ENCODE measurements around the gene S100A8.
"Not testable (repeated sequence)": the region's sequence is repeated elsewhere in the genome, so short reads cannot be mapped to it uniquely, and the experiment has no call there.

The S100A8 gene

GRCh38 chr1:153415850-153416570, 25.1 kb upstream of the S100A8 start, which contains the start of gene S100A7A:
Gene S100A7A, plus strand, starts transcription at chr1:153416520. Its CDS starts 1,563 bp downstream, at chr1:153418083.
- Histone ChIP-seq H3K9me3 (ENCODE audit: control insufficient read depth, low read length) (no peaks in the 10 kb centered on the region), H3K27ac (ENCODE audit: low read depth, low read length, severe bottlenecking) (no peak within 1 kb of the TSS), H3K4me1 (ENCODE audit: control insufficient read depth, insufficient read depth, low read length, poor library complexity, severe bottlenecking) (no peaks in the 10 kb centered on the region), H3K4me3 (ENCODE audit: extremely low read depth, insufficient read depth, low read length, poor library complexity, severe bottlenecking) (no peak within 1 kb of the TSS), H3K36me3 (ENCODE audit: control insufficient read depth, insufficient read depth, low read length) (no peaks in the 10 kb centered on the region)
- 73 to 85% methylated on average over 3 of the region's 6 CpGs for WGBS, 2 experiments (ENCODE audit: insufficient coverage in 2 of 2)

- H3K4me1 ChIP-seq (ENCODE audit: control insufficient read depth, insufficient read depth, low read length, poor library complexity, severe bottlenecking); H3K4me3 ChIP-seq (ENCODE audit: extremely low read depth, insufficient read depth, low read length, poor library complexity, severe bottlenecking); H3K9me3 ChIP-seq (ENCODE audit: control insufficient read depth, low read length); H3K36me3 ChIP-seq (ENCODE audit: control insufficient read depth, insufficient read depth, low read length); H3K27ac ChIP-seq (ENCODE audit: low read depth, low read length, severe bottlenecking): not testable (repeated sequence)
Measured at GRCh38 chr1:153413961-153414360, 23.1 kb upstream of the S100A8 start.

GRCh38 chr1:153407274-153407673, 16.4 kb upstream of the S100A8 start:
- H3K36me3 ChIP-seq (ENCODE audit: control insufficient read depth, insufficient read depth, low read length); H3K4me3 ChIP-seq (ENCODE audit: extremely low read depth, insufficient read depth, low read length, poor library complexity, severe bottlenecking); H3K9me3 ChIP-seq (ENCODE audit: control insufficient read depth, low read length); H3K4me1 ChIP-seq (ENCODE audit: control insufficient read depth, insufficient read depth, low read length, poor library complexity, severe bottlenecking); H3K27ac ChIP-seq (ENCODE audit: low read depth, low read length, severe bottlenecking): not testable (repeated sequence)
- 56 to 76% methylated on average over 11 of the region's 11 CpGs for WGBS, 2 experiments (ENCODE audit: insufficient coverage in 2 of 2)

- not testable (repeated sequence) for H3K9me3 ChIP-seq (ENCODE audit: control insufficient read depth, low read length); H3K4me1 ChIP-seq (ENCODE audit: control insufficient read depth, insufficient read depth, low read length, poor library complexity, severe bottlenecking); H3K36me3 ChIP-seq (ENCODE audit: control insufficient read depth, insufficient read depth, low read length); H3K27ac ChIP-seq (ENCODE audit: low read depth, low read length, severe bottlenecking); H3K4me3 ChIP-seq (ENCODE audit: extremely low read depth, insufficient read depth, low read length, poor library complexity, severe bottlenecking)
- WGBS, 2 experiments (ENCODE audit: insufficient coverage in 2 of 2): 61 to 83% methylated on average over 3 to 4 of the region's 6 CpGs
Measured at GRCh38 chr1:153405825-153406599, 15.1 kb upstream of the S100A8 start.

GRCh38 chr1:153404768-153405167, 13.9 kb upstream of the S100A8 start:
- Histone ChIP-seq H3K4me1 (ENCODE audit: control insufficient read depth, insufficient read depth, low read length, poor library complexity, severe bottlenecking) (no peaks in the 10 kb centered on the region), H3K9me3 (ENCODE audit: control insufficient read depth, low read length) (no peaks in the 10 kb centered on the region), H3K36me3 (ENCODE audit: control insufficient read depth, insufficient read depth, low read length) (no peaks in the 10 kb centered on the region), H3K4me3 (ENCODE audit: extremely low read depth, insufficient read depth, low read length, poor library complexity, severe bottlenecking) (no peak overlapping the region), H3K27ac (ENCODE audit: low read depth, low read length, severe bottlenecking) (no peak overlapping the region)
- 52 to 59% methylated on average over 15 of the region's 15 CpGs for WGBS, 2 experiments (ENCODE audit: insufficient coverage in 2 of 2)

- 55 to 84% methylated on average over 4 of the region's 7 CpGs for WGBS, 2 experiments (ENCODE audit: insufficient coverage in 2 of 2)
- Histone ChIP-seq H3K4me3 (ENCODE audit: extremely low read depth, insufficient read depth, low read length, poor library complexity, severe bottlenecking) (no peak overlapping the region), H3K27ac (ENCODE audit: low read depth, low read length, severe bottlenecking) (no peak overlapping the region), H3K9me3 (ENCODE audit: control insufficient read depth, low read length) (no peaks in the 10 kb centered on the region), H3K4me1 (ENCODE audit: control insufficient read depth, insufficient read depth, low read length, poor library complexity, severe bottlenecking) (no peaks in the 10 kb centered on the region), H3K36me3 (ENCODE audit: control insufficient read depth, insufficient read depth, low read length) (no peaks in the 10 kb centered on the region)
Measured at GRCh38 chr1:153404086-153404635, 13.3 kb upstream of the S100A8 start.

GRCh38 chr1:153403421-153404085, 12.7 kb upstream of the S100A8 start:
- Histone ChIP-seq H3K9me3 (ENCODE audit: control insufficient read depth, low read length) (no peaks in the 10 kb centered on the region), H3K4me1 (ENCODE audit: control insufficient read depth, insufficient read depth, low read length, poor library complexity, severe bottlenecking) (no peaks in the 10 kb centered on the region), H3K36me3 (ENCODE audit: control insufficient read depth, insufficient read depth, low read length) (no peaks in the 10 kb centered on the region), H3K27ac (ENCODE audit: low read depth, low read length, severe bottlenecking) (no peak overlapping the region), H3K4me3 (ENCODE audit: extremely low read depth, insufficient read depth, low read length, poor library complexity, severe bottlenecking) (no peak overlapping the region)
- 82 to 92% methylated on average over 3 to 6 of the region's 11 CpGs for WGBS, 2 experiments (ENCODE audit: insufficient coverage in 2 of 2)

- Histone ChIP-seq H3K4me1 (ENCODE audit: control insufficient read depth, insufficient read depth, low read length, poor library complexity, severe bottlenecking) (no peaks in the 10 kb centered on the region), H3K27ac (ENCODE audit: low read depth, low read length, severe bottlenecking) (no peak overlapping the region)
- 55 to 88% methylated on average over 1 of the region's 2 CpGs for WGBS, 2 experiments (ENCODE audit: insufficient coverage in 2 of 2)
Measured at GRCh38 chr1:153402226-153402625, 11.4 kb upstream of the S100A8 start.

GRCh38 chr1:153401461-153401860, 10.6 kb upstream of the S100A8 start:
- Histone ChIP-seq H3K36me3 (ENCODE audit: control insufficient read depth, insufficient read depth, low read length) (no peaks in the 10 kb centered on the region), H3K27ac (ENCODE audit: low read depth, low read length, severe bottlenecking) (no peak overlapping the region), H3K9me3 (ENCODE audit: control insufficient read depth, low read length) (no peaks in the 10 kb centered on the region), H3K4me3 (ENCODE audit: extremely low read depth, insufficient read depth, low read length, poor library complexity, severe bottlenecking) (no peak overlapping the region), H3K4me1 (ENCODE audit: control insufficient read depth, insufficient read depth, low read length, poor library complexity, severe bottlenecking) (no peaks in the 10 kb centered on the region)
- WGBS, 2 experiments (ENCODE audit: insufficient coverage in 2 of 2): 89 to 100% methylated on average over 3 of the region's 9 CpGs

More at GRCh38 chr1:153402226-153402625, 11.4 kb upstream of the S100A8 start:
- Histone ChIP-seq H3K36me3 (ENCODE audit: control insufficient read depth, insufficient read depth, low read length) (no peaks in the 10 kb centered on the region), H3K4me3 (ENCODE audit: extremely low read depth, insufficient read depth, low read length, poor library complexity, severe bottlenecking) (no peak overlapping the region), H3K9me3 (ENCODE audit: control insufficient read depth, low read length) (no peaks in the 10 kb centered on the region)

- WGBS, 2 experiments (ENCODE audit: insufficient coverage in 2 of 2): 42 to 74% methylated on average over 3 to 4 of the region's 5 CpGs
- no peaks in the 10 kb centered on the region for H3K9me3 ChIP-seq (ENCODE audit: control insufficient read depth, low read length)
- H3K4me1 ChIP-seq (ENCODE audit: control insufficient read depth, insufficient read depth, low read length, poor library complexity, severe bottlenecking): no peaks in the 10 kb centered on the region
- H3K4me3 ChIP-seq (ENCODE audit: extremely low read depth, insufficient read depth, low read length, poor library complexity, severe bottlenecking): no peak overlapping the region
- no peak overlapping the region for H3K27ac ChIP-seq (ENCODE audit: low read depth, low read length, severe bottlenecking)
- no peaks in the 10 kb centered on the region for H3K36me3 ChIP-seq (ENCODE audit: control insufficient read depth, insufficient read depth, low read length)
Measured at GRCh38 chr1:153400244-153400643, 9.4 kb upstream of the S100A8 start.

All from mesodermal cell (in vitro differentiated cells).